OCI-LY1 (cell line): ENCODE measurements around the gene GNGT2.

ENCODE experiments used
- EZH2 ChIP-seq: fragments of 200-600 bp; sonication (generic), shearing (Covaris generic); IDR thresholded peaks from 2 replicates; pipeline ENCODE4 v1.8.0; 2017; ENCODE audit warnings: borderline replicate concordance, mixed run types, mild to moderate bottlenecking, antibody characterized with exemption, low read length, moderate library complexity, mixed read lengths
- TF ChIP-seq, protein P1 (sequence below): fragments of 200-600 bp; sonication (generic), shearing (Covaris generic); IDR thresholded peaks from 2 replicates; pipeline ENCODE4 v1.5.1; 2017; ENCODE audit warnings: mild to moderate bottlenecking, antibody characterized with exemption, low read length, moderate library complexity, mixed read lengths

DNA sequence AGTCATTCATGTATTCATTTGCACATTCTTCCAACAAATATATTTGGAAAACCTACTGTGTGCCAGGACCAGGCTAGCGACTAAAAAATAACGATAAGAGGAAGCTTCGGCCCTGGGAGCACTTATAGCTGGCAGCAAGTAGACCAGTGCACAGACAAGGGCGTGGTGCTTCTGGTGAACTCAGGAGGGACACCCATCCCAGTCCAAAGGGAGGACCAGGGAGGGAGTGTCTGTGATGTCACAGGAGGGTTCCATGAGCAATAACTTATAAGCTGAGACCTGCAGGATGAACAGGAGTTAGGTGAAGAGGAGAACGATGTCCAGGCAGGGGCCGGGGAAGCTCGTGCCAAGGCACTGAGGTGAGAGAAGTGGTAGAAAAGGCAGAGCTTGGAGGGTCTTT is 37.6 kb upstream of the GNGT2 start:
- TF ChIP-seq, protein P1, sequence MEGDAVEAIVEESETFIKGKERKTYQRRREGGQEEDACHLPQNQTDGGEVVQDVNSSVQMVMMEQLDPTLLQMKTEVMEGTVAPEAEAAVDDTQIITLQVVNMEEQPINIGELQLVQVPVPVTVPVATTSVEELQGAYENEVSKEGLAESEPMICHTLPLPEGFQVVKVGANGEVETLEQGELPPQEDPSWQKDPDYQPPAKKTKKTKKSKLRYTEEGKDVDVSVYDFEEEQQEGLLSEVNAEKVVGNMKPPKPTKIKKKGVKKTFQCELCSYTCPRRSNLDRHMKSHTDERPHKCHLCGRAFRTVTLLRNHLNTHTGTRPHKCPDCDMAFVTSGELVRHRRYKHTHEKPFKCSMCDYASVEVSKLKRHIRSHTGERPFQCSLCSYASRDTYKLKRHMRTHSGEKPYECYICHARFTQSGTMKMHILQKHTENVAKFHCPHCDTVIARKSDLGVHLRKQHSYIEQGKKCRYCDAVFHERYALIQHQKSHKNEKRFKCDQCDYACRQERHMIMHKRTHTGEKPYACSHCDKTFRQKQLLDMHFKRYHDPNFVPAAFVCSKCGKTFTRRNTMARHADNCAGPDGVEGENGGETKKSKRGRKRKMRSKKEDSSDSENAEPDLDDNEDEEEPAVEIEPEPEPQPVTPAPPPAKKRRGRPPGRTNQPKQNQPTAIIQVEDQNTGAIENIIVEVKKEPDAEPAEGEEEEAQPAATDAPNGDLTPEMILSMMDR, result no peak
- no peak for TF ChIP-seq EZH2
